HG03064 (cell line): Measurements from ENCODE around the gene STAB2.
"Not testable (repeated sequence)": the region's sequence is repeated elsewhere in the genome, so short reads cannot be mapped to it uniquely, and the experiment has no call there.

ENCODE experiments used
- ATAC-seq: cut with Tn5 transposase; IDR thresholded peaks from one replicate; pipeline ENCODE4 v1.9.1; 2021; ENCODE audit warnings: low read depth; ENCODE audit not compliant: unreplicated experiment

The STAB2 gene

GRCh38 chr12:103642240-103642864, 55.3 kb downstream of the STAB2 start:
- ATAC-seq = no peak

GRCh38 chr12:103645202-103645601, 58.1 kb downstream of the STAB2 start:
- no peak for ATAC-seq

GRCh38 chr12:103647267-103647666, 60.2 kb downstream of the STAB2 start:
- no peak for ATAC-seq

- no peak for ATAC-seq
These were observed 65.7 kb downstream of the STAB2 start for GRCh38 chr12:103652808-103653207.

GRCh38 chr12:103653568-103654173, 66.6 kb downstream of the STAB2 start:
- ATAC-seq = not testable (repeated sequence)

GRCh38 chr12:103654816-103655215, 67.7 kb downstream of the STAB2 start:
- no peak for ATAC-seq

- ATAC-seq = no peak
These were observed 69.2 kb downstream of the STAB2 start for GRCh38 chr12:103656291-103656690.

- no peak for ATAC-seq
These were observed 70.3 kb downstream of the STAB2 start for GRCh38 chr12:103657331-103657730.

GRCh38 chr12:103664626-103665025, 77.6 kb downstream of the STAB2 start:
- no peak for ATAC-seq

- ATAC-seq = no peak
These were observed 78.9 kb downstream of the STAB2 start for GRCh38 chr12:103665971-103666370.

- no peak for ATAC-seq
These were observed 80.1 kb downstream of the STAB2 start for GRCh38 chr12:103667125-103667524.

GRCh38 chr12:103668520-103668919, 81.4 kb downstream of the STAB2 start:
- ATAC-seq = no peak

- ATAC-seq = no peak
These were observed 84.3 kb downstream of the STAB2 start for GRCh38 chr12:103671367-103671766.

GRCh38 chr12:103672401-103673119, 85.5 kb downstream of the STAB2 start:
- ATAC-seq = no peak

- no peak for ATAC-seq
These were observed 86.4 kb downstream of the STAB2 start for GRCh38 chr12:103673487-103673886.

- no peak for ATAC-seq
These were observed 86.9 kb downstream of the STAB2 start for GRCh38 chr12:103673891-103674375.

- ATAC-seq = no peak
These were observed 89.8 kb downstream of the STAB2 start for GRCh38 chr12:103676893-103677292.

- no peak for ATAC-seq
These were observed 90.3 kb downstream of the STAB2 start for GRCh38 chr12:103677341-103677740.

- no peak for ATAC-seq
These were observed 90.8 kb downstream of the STAB2 start for GRCh38 chr12:103677905-103678304.

- ATAC-seq = no peak
These were observed 92.5 kb downstream of the STAB2 start for GRCh38 chr12:103679421-103680170.

GRCh38 chr12:103680591-103681141, 93.6 kb downstream of the STAB2 start:
- ATAC-seq = no peak
